Measurements from ENCODE around the gene UBXN7. TPM values are rescaled to one million over a fixed set of nuclear protein-coding genes. Genes with fewer than 3 reads are reported as not detected.
A peak's percentile ranks its signal among the peaks of the same experiment; 100 is the strongest.
"Not testable (repeated sequence)": the region's sequence is repeated elsewhere in the genome, so short reads cannot be mapped to it uniquely, and the experiment has no call there.

Gene UBXN7
- total RNA-seq, 1 donor from 2014 or later = 6.8 TPM

DNA sequence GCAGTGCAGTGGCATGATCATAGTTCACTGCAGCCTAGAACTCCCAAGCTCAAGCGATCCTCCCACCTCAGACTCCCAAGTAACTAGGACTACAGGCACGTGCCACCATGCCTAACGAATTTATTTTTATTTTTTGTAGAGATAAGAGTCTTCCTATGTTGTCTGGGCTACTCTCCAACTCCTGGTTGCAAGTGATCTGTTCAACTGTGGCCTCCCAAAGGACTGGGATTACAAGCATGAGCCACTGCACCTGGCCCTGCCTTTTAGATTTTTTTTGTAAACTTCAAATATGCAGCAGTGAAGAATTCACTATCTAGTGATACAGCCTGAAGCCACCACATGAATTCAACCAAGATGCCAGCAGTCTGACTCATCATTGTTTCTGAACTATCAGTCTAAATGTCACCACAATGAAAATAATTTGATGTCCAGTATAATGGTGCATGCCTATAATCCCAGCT, 32.7 kb downstream of the UBXN7 start:
- DNase-seq (ENCODE audit: low read depth) = peak; percentile 7
- no peak overlapping the region for H3K4me3 ChIP-seq (ENCODE audit: low read depth, low read length)
- no peak for TF ChIP-seq CTCF (conservative IDR thresholded peaks at IDR 0.05; ENCODE audit: low read depth, low read length)

- no peak overlapping the region for H3K4me3 ChIP-seq (ENCODE audit: low read depth, low read length)
- no peak for TF ChIP-seq CTCF (conservative IDR thresholded peaks at IDR 0.05; ENCODE audit: low read depth, low read length)
- no peak for DNase-seq (ENCODE audit: low read depth)
These were observed 33.4 kb downstream of the UBXN7 start for GRCh38 chr3:196398782-196399181.

- no peak overlapping the region for H3K4me3 ChIP-seq (ENCODE audit: low read depth, low read length)
- no peak for DNase-seq (ENCODE audit: low read depth)
- no peak for TF ChIP-seq CTCF (conservative IDR thresholded peaks at IDR 0.05; ENCODE audit: low read depth, low read length)
These were observed 34.3 kb downstream of the UBXN7 start for GRCh38 chr3:196397941-196398340.

DNA sequence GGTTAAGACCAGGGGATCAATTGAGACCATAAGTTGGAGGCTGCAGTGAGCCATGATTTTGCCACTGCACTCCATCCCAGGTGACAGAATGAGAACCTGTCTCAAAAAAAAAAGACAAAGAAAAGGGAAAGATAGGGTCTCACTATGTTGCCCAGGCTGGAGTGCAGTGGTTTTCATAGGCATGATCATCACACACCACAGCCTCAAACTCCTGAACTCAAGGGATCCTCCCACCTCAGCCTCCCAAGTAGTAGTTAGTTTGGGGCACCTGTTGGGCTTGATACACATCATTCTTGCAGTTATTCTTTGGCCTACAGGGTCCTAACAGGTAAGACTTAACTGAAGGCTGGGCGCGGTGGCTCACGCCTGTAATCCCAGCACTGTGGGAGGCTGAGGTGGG, 42.1 kb downstream of the UBXN7 start:
- no peak overlapping the region for H3K4me3 ChIP-seq (ENCODE audit: low read depth, low read length)
- DNase-seq (ENCODE audit: low read depth) = no peak
- TF ChIP-seq CTCF (conservative IDR thresholded peaks at IDR 0.05; ENCODE audit: low read depth, low read length) = no peak

DNA sequence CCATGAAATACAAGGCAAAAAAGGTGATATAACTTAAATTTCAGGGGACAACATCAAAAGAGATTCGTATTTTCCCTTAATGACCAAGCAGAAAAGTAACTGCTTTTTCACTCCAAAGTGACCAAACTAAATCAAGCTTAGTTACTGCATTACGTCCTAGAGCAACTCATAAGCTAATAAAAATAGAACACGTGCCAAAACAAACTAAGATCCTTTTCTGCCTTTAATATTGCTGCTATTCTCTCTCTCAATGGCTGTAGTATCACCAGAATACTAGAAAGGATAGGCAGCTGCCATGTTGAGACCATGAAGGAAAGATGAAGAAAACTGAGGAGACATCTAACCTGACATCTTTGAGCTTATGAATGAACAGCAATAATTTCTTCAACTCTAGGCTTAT, 43.3 kb downstream of the UBXN7 start:
- no peak for TF ChIP-seq CTCF (conservative IDR thresholded peaks at IDR 0.05; ENCODE audit: low read depth, low read length)
- no peak overlapping the region for H3K4me3 ChIP-seq (ENCODE audit: low read depth, low read length)
- no peak for DNase-seq (ENCODE audit: low read depth)

GRCh38 chr3:196387941-196388340, 44.3 kb downstream of the UBXN7 start:
- not testable (repeated sequence) for DNase-seq (ENCODE audit: low read depth); H3K4me3 ChIP-seq (ENCODE audit: low read depth, low read length)

DNA sequence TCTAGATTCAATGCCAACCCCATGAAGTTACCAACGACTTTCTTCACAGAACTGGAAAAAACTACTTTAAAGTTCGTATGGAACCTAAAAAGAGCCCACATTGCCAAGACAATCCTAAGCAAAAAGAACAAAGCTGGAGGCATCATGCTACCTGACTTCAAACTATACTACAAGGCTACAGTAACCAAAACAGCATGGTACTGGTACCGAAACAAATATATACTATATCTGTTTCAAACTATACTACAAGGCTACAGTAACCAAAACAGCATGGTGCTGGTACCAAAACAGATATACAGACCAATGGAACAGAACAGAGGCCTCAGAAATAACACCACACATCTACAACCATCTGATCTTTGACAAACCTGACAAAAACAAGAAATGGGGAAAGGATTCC, 45.4 kb downstream of the UBXN7 start:
- DNase-seq (ENCODE audit: low read depth); H3K4me3 ChIP-seq (ENCODE audit: low read depth, low read length): not testable (repeated sequence)

DNA sequence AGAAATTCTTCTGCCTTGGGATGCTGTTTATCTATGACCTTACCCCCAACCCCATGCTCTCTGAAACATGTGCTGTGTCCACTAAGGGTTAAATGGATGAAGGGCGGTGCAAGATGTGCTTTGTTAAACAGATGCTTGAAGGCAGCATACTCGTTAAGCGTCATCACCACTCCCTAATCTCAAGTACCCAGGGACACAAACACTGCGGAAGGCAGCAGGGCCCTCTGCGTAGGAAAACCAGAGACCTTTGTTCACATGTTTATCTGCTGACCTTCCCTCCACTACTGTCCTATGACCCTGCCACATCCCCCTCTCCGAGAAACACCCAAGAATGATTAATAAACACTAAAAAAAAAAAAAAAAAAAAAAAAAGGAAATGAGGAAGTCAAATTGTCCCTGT, 46.2 kb downstream of the UBXN7 start:
- DNase-seq (ENCODE audit: low read depth); H3K4me3 ChIP-seq (ENCODE audit: low read depth, low read length): not testable (repeated sequence)

DNA sequence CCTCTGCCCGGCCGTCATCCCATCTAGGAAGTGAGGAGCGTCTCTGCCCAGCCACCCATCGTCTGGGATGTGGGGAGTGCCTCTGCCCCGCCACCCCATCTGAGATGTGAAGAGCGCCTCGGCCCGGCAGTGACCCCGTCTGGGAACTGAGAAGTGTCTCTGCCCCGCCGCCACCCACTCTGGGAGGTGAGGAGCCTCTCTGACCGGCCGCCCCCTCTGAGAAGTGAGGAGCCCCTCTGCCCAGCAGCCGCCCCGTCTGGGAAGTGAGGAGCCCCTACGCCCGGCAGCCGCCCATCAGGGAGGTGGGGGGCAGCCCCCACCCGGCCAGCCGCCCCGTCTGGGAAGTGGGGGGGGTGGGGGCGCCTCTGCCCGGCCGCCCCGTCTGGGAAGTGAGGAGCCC, 46.8 kb downstream of the UBXN7 start:
- H3K4me3 ChIP-seq (ENCODE audit: low read depth, low read length); DNase-seq (ENCODE audit: low read depth): not testable (repeated sequence)
